HepG2 (cell line): ENCODE results near the gene GRIN3B. TPM values are rescaled to one million over a fixed set of nuclear protein-coding genes. Genes with fewer than 3 reads are reported as not detected.

Experiments used
- AHDC1 ChIP-seq: sonication (generic); formaldehyde crosslinking; IDR thresholded peaks from 2 replicates; pipeline ENCODE4 v1.5.1; 2020; ENCODE audit warnings: mild to moderate bottlenecking, missing genetic modification reagents, borderline replicate concordance
- CBFB ChIP-seq: sonication (generic); formaldehyde crosslinking; IDR thresholded peaks from 2 replicates; pipeline ENCODE4 v1.4.0; 2020; ENCODE audit warnings: missing genetic modification reagents
- CCAR2 ChIP-seq: fragments of 200-400 bp; formaldehyde crosslinking; optimal IDR thresholded peaks from 2 replicates; pipeline ENCODE3; 2018; ENCODE audit warnings: low read depth, mild to moderate bottlenecking, low read length, moderate library complexity
- EZH2 ChIP-seq: conservative IDR thresholded peaks from 2 replicates; pipeline ENCODE4 v1.6.1; 2012; ENCODE audit warnings: mild to moderate bottlenecking, low read depth, low read length, moderate library complexity
- FLYWCH1 ChIP-seq: sonication (generic); formaldehyde crosslinking; IDR thresholded peaks from 2 replicates; pipeline ENCODE4 v1.8.1; 2023; ENCODE audit warnings: mild to moderate bottlenecking, missing genetic modification reagents
- KLF11 ChIP-seq: IDR thresholded peaks from 2 replicates; pipeline ENCODE4 v1.6.1; 2016; ENCODE audit warnings: missing compliant biosample characterization
- PRPF4 ChIP-seq: fragments of 200-400 bp; formaldehyde crosslinking; IDR thresholded peaks from 2 replicates; pipeline ENCODE4 v1.6.1; 2016; ENCODE audit warnings: low read length, low read depth; ENCODE audit not compliant: poor library complexity, severe bottlenecking
- ZBTB8A ChIP-seq: sonication (generic); formaldehyde crosslinking; IDR thresholded peaks from 2 replicates; pipeline ENCODE4 v1.4.0; 2020; ENCODE audit warnings: mild to moderate bottlenecking, low read depth, missing genetic modification reagents, borderline replicate concordance
- ZFP37 ChIP-seq: sonication (generic); formaldehyde crosslinking; IDR thresholded peaks from 2 replicates; pipeline ENCODE4 v1.4.0; 2020; ENCODE audit warnings: missing genetic modification reagents, borderline replicate concordance
- ZFP82 ChIP-seq: sonication (generic); formaldehyde crosslinking; IDR thresholded peaks from 2 replicates; pipeline ENCODE4 v1.5.1; 2020; ENCODE audit warnings: mild to moderate bottlenecking, missing genetic modification reagents, borderline replicate concordance
- ZFP90 ChIP-seq: sonication (generic); formaldehyde crosslinking; IDR thresholded peaks from 2 replicates; pipeline ENCODE4 v1.8.0; 2022; ENCODE audit warnings: missing genetic modification reagents, mild to moderate bottlenecking, inconsistent platforms, borderline replicate concordance
- ZFY ChIP-seq: sonication (generic); formaldehyde crosslinking; IDR thresholded peaks from 2 replicates; pipeline ENCODE4 v1.4.0; 2020; ENCODE audit warnings: missing genetic modification reagents
- ZHX2 ChIP-seq, 2 experiments: sonication (generic) in 1 of 2; formaldehyde crosslinking in 1 of 2; IDR thresholded peaks; 2 replicates each; pipeline versions ENCODE4 v1.6.1 to v1.9.0; 2014 to 2022; ENCODE audit warnings: antibody characterized with exemption in 1 of 2, borderline replicate concordance in 1 of 2, inconsistent platforms in 1 of 2, low read depth in 1 of 2, missing genetic modification reagents in 1 of 2
- ZNF350 ChIP-seq: sonication (generic); formaldehyde crosslinking; IDR thresholded peaks from 2 replicates; pipeline ENCODE4 v1.4.0; 2020; ENCODE audit warnings: mild to moderate bottlenecking, low read depth, missing genetic modification reagents, borderline replicate concordance
- ZNF83 ChIP-seq: sonication (generic); formaldehyde crosslinking; IDR thresholded peaks from 2 replicates; pipeline ENCODE4 v1.4.0; 2020; ENCODE audit warnings: missing genetic modification reagents, mild to moderate bottlenecking, borderline replicate concordance
- polyA plus RNA-seq, 8 experiments: library from polyadenylated mRNA; depleted of rRNA in 3 of 8; stranded (reverse) in 7 of 8; unstranded in 1 of 8; fragments of >200 nt; fragmentation: Illumina TruSeq in 4 of 8; extraction: Trizol in 4 of 8; gene quantifications; 2 replicates each; pipeline versions ENCODE4 v1.2.1 to v1.2.3, GENCODE V29; 2011 to 2016; ENCODE audit warnings: low read depth in 4 of 8, missing spikeins in 1 of 8, mixed read lengths in 1 of 8; ENCODE audit not compliant: insufficient read depth in 1 of 8
- total RNA-seq, 5 experiments: library from RNA; depleted of rRNA; stranded (reverse); fragments of >200 nt; fragmentation: Illumina TruSeq; extraction: Trizol; gene quantifications; 2 replicates each; pipeline ENCODE4 v1.2.3, GENCODE V29; 2016; ENCODE audit warnings: low read depth in 1 of 5

Gene GRIN3B
- total and polyA plus RNA-seq, 2 of the 13 experiments (the other 11 are each of a cell fraction or from before 2014, with no cell fraction given): 0.07 to 0.20 TPM

GRCh38 chr19:1039646-1040475 lies 39.6 kb downstream of the GRIN3B start, which contains the start of gene ABCA7 (continued):
- TF ChIP-seq ZNF83 (no peak; the same call in 1 of the 2 replicates), ZFP90 (CRISPR knock-in tag) (no peak), ZHX2 (IDR thresholded peaks at IDR 0.05; ENCODE audit: low read depth) (no peak), ZHX2 (CRISPR knock-in tag; IDR thresholded peaks at IDR 0.05; ENCODE audit: borderline replicate concordance) (no peak), ZFY (peak; percentile 63), ZFP82 (no peak), ZFP37 (CRISPR knock-in tag) (no peak), CCAR2 (no peak), EZH2 (no peak), ZBTB8A (CRISPR knock-in tag) (no peak), AHDC1 (CRISPR knock-in tag) (no peak), CBFB (CRISPR knock-in tag) (0 out of 2 replicates have a peak, but pooled peaks have one; percentile 28), ZNF350 (CRISPR knock-in tag) (peak; percentile 57), KLF11 (CRISPR knock-in tag) (peak; percentile 95), PRPF4 (no peak), FLYWCH1 (CRISPR knock-in tag) (no peak)
